NCI-H1417 (cell line): ENCODE measurements around the gene HIVEP2.

Experiments used
- DNase-seq, 3 experiments: peaks; one replicate each; lab custom pipeline; 2025; lab: John Stamatoyannopoulos, UW

Gene HIVEP2

DNA sequence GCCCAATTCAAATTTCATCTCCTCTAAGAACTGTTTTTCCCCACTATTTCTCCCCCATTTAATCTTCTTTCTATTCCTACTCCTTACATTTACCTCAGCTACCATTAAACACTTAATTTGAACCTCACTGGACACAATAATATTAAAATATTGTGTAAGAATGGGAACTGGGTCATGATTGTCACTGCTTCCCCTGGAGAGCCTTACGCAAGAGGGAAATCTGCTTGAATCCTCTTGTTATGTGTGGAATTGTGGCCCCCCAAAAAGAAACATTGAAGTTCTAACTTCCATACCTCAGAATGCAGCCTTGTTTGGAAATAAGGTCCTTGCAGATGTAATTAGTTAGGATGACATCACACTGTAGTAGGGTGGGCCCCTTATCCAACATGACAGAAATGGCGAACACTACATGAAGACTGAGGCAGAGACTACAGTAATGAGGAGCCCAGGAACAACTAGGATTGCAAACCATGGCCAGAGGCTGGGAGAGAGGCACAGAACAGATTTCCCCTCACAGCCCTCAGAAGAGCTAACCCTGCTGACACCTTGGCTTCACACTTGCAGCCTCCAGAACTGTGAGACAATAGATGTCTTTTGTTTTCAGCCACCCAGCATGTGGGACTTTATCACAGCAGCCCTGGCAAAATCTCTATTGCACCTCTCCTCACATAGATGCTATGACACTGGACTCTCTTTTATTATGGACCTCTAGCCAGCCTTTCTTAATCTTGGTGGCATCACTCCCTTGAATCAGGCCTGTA lies 29.9 kb downstream of the HIVEP2 start:
- DNase-seq: no peak

DNA sequence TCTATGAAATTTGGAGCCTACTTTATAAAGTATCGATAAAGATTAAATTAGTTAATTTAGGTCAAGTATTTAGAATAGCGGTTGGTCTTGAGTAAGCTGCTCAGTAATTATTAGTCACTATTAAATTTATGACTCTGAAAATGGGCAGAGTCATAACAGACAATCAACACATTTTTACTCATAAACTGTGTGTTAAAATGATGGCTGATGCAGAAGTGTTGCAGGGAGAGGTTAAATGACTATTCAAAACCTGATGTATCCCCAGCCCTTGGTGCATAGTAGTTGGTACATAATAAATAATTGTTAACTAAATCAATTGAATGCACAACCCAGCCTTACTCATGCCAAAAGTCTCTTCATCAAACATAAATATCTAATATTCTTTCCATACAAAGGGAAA lies 30.6 kb downstream of the HIVEP2 start:
- no peak for DNase-seq

DNA sequence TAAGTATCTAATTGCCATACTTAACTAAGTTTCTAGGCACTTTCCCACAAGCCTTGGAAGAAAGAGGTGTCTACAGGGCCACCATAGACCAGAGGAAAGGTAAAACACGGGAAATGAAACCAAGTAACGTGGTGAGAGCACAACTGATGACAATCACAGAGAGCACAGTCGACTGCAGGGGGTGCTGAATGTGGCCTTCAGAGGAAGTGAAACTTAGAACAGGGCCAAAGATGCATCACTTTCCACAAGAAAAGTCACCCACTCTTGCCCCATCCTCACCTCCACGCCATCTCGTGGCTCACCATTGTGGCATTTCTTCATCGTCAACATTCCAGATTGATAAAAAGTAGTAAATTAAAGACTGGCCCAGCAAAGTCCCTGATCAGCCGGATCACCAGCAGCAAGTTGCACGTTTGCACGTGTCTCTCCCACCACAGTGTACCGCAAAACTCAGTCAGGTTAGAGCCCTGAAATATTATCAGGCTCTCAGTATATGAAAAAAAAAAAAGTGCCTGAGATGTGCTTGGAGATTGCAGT lies 31.4 kb downstream of the HIVEP2 start:
- no peak for DNase-seq

DNA sequence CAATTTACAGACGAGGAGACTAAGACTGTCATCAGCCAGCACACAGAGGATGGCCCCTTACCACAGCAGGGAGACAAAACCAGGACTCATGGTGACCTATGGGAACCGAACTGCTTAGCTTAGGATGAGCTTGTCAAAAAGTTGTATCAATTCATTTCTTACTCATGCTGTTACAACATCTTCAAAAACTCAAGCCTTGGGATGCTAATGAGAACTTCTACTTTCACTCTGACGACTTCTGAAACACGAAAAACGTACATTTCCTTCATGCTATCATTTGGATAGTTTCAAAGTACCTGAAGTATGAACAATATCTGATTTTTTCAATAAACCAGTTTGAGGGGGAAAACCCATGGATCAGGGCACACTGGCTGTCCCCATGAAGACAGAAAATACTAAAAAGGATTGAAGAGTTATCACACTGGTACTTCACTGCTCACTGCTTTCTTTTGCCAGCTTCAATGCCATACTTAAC lies 31.9 kb downstream of the HIVEP2 start:
- no peak for DNase-seq

DNA sequence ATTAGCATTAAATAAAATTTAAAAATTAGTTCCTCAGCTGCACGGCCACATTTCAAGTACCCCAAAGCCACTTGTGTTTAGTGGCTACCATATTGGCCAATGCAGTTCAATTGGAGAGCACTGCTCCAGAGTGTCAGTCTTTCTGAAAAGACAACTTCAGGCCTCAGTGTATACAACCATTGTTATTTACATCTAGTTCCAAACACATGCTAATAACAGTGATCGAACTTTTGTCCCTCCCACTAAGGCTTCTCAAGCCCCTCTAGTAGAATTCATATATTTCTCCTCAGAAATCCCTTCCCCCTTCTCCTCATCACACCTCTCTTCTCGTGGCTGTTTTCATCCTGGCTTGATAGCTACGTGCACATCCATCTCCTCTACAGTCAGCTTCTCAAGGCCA lies 32.9 kb downstream of the HIVEP2 start:
- DNase-seq: no peak

DNA sequence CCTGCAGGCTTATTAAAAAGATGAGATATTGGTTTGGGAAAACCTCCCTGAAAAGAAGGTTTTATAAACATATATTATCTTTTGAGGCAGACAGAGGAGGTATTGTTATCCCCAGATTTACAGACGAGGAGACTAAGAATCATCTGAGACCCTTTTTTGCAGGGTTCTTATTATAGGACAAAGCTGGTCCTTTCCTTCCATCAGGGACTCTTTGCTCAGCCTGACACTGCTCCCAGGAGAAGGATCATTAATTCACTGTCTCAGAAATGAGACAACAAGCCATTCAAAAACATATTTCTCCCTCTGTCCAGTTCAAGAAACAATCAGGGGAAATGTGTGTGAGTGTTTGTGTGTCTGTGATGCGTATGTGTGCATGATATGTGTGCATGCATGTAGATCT lies 33.5 kb downstream of the HIVEP2 start:
- DNase-seq: no peak

DNA sequence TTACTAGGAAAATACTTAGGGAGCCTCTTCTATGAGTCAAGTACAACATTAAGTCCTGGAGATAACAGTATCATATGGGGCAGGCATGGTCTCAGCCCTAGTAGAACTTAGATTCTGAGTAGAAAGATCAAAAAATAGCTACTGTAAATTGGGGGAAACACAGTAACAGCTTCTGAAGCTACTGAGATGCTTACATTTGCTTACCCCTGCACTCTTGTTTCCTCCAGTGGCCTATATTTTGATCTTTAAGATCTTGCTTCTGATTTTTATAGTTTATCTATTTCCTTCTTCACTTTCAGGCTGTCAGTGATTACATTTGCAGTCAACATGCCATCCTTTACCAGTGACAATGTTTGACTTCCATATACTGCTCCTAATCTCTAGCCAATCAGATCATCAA lies 35.3 kb downstream of the HIVEP2 start:
- DNase-seq: no peak

DNA sequence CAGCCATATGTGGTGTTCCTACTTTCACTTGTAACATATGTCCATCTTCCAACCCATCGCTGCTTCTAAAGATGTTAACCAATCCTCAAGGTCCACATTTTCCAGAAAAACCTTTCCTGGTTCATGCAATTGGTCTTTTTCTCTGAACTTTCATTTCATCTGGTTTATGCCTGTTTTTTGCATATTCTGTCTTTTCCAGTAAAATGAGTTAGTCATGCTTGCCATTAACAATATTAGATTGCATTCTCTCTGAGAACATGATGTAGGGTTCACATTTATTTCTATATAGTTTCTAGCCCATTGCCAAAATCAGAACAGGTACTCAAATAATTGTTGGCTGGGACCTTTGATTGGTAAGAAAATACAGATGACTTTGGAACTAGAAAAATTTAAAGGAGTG lies 36.7 kb downstream of the HIVEP2 start:
- DNase-seq: no peak

DNA sequence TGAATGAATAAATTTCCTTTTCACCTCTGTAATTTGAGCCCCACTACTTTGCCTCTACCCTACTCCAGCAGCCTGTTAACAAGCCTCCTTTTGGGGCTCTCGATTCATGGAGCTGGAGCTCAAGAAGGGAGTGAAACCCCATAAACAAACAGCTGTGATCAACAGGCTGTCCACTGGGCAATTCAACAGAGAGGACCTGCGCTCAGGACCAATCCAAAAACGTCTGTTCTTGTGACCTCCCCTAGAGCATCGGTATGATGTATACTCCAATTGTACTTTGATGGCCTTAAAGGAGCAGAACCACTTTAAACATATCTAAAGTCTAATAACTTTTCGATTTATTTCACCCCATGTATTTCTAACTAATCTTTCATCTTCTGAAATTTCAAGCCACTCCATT lies 37.4 kb downstream of the HIVEP2 start:
- DNase-seq: no peak

DNA sequence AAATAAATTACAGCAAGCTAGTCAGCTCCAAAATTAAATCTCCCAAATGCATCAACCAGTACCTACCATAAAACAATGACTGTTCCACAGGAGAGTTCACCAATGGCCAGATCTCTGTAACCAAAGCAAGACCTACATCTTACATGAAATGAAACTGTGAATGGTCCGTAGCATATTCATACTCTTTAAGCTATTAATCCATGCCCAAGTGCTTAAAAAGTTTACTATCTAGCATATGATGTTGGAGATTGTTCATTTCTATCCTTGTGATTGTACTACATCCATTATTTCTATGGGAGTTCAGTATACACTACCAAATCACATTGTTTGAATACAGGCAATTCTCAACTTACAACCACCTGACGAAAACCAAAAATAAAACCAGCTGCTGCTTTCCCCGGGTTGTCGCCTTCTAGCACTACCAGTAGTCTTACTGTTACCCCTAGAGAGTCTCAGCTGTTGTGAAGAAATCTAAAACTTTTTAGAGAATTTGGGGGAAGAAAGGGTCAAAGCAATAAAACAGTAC lies 38.0 kb downstream of the HIVEP2 start:
- DNase-seq: no peak

DNA sequence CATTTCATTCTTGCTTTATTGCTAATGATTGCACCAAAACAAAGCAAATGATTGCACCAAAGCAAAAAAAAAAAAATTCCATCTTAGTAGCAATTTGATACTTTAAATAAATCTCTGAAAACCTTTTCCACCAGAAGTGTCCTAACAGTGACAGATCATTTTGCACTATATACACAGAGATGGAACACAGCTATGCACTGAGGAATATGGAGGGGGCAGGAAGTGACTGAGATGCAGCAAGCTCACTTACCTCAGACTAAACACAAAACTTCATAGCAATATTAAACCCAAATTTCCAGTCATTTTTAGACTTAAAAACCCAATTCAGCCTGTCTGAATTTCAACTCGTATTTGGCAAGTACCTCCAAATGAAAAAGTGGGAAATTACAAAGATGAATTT lies 41.2 kb downstream of the HIVEP2 start:
- DNase-seq: no peak

DNA sequence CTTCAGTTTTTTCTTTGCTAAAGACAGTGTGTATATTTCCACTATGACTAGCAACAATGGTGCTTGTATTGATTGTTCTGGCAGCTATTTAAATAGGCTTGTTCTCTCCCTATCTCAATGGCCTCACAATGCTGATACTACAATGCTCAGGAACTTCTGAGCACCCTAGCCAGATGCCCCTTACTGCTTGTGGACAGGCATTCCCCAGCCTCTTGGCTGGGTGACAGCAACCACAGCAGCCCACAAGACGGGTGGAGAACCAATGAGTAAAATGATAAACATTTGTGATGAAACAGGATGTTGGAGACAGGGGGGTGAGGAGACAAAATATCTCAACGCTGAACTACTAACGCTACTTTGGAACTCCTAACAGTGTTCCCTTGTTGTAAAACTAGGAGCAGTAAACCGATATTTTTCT lies 42.3 kb downstream of the HIVEP2 start:
- no peak for DNase-seq

DNA sequence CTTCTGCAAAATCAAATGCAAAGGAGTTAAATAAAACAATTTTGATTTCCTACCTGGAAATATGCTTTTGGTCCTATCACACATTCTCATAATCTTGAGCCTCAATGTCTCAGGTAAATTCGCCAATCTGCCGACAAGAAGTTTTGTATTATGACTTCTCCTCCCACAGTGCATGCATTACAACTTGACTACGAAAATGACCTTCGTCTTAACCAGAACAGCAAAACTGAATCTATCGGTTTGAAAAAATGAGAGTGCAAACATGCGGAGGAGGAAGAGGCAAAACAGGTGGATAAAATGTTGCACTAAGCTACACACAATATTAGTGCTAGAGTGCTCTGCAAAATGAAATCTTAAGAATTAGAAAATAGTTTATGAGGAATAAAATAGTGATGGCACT lies 43.4 kb downstream of the HIVEP2 start:
- no peak for DNase-seq

DNA sequence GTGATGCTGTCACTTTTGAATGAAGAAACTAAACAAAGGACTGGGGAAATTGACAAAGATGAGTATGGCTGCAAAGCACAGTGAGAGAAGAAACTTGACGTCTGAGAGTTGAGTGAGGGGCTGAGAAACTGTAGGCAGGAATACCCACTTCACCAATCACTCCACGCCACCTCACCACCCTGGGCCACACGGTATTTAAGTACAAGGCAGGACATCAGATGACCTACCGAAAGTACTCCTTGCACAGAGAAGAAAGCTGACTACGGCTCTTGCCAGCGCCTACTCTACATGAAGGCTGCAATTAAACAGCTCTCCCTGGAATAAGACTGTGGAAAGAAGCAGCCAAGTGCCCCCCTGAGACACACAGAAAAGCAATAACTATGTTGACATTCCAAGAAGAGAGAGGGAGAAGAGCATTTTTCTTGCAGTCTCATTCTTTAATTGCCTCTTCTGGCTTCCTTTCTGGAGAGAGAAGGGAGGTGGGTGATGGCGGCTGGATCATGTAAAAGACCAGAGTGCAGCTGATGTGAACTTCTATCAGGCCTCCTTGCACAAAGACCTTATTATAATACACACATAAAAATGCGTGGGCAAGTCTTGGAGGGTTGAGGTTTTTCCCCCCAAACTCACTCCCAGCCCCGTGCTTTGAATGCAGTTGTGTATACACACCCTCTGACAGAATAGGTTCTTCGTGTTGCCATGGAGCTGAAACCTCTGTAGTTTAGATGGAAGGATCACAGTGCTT lies 44.6 kb downstream of the HIVEP2 start:
- DNase-seq: peak in 2 of 3 experiments; percentile 33 to 70

DNA sequence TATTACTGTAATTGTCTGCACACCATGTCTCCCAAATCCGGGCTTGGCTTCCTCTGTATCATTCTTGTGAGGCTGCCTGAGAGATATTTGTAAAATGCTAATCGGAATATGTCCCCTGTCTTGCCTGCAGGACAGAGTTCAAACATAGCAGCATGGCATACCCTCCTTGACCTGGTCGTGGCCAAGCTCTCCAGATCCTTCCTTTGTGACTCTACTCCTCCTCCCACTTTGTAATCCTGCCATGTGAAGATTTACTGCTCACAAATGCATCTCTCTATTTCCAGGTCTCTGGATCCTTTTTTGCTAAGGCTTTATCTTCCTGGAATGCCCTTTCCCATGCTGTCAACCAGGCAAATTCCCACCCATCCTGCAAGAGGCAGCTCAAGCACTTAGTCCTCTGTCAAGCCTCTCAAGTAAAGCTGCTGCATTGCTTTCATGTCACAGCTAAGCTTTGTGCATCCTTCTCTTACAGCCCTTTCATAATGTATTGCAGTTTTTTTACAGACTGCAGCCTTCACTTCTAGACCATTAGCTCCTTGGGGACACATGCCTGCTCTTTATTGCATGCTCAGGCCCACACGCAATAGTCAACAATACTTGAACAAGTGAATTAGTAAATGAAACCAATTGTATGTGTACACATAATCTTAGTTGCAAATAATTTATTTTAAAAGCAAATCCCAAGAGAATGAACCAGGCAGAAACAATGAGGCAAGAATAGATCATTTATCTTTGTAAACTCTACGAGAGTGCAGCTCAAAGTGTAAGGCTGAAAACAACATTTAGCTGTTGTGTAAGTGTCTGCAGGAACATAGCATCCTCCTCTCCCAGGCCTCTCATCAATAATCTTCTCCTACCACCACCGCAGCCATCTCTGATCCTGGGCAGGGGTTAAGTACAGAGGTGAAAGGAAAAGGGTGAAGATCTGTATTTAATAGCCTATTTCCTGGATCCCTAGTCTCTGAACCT lies 45.8 kb downstream of the HIVEP2 start:
- peak in 1 of 3 experiments; percentile 56 for DNase-seq

DNA sequence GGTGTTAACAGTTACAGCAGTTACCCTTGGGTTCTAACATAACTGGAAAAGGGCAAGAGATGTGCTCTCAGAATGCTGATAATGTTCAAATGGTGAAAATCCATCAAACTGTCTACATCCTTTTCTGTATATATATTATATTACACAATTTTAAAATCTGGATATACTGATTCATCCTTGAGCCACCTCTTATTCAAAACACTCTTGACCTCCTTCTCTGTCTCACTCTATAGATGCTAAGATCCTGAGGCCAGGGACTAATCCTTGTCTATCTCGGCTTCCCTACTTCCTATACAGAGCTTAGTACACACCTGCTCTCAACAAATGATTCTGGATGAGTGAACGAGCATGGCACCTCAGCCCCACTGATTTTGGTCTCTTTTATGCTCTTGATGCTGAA lies 47.3 kb downstream of the HIVEP2 start:
- DNase-seq: no peak

DNA sequence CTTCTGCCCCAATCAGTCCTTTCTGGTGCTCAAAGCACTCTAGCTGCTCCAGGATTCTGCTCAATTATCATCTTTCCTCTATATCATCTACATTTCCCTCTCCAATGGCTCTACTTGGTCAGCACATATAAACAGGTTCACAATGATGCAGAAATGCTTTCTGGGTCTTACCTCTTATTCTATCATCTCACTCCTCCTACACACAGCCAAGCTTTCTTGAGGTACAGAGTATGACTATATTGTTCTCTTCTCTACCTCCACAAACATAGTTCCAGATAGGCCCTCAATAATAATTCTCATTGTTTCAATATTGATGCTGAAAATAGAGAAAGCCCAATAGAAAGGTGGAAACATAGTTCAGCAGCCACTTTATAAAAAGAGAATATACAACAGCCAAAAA lies 48.2 kb downstream of the HIVEP2 start:
- DNase-seq: no peak

DNA sequence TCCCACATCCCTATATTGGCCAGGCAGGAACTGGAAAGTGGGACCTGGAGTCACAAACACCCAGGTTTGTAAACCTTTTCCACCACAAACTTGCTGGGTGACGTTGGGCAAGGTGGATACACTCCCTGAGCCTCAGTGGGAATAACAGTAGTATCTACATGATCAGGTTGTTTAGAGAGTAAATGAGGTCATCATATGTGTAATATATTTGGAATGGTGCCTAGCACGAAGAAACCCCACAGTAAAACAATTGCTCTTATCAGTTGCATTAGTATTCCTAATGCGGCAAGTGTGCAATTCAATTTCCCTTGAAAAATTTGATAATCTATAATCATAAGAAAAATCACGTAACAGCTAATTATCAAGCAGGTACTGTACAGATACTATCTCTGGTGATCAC lies 51.9 kb downstream of the HIVEP2 start:
- no peak for DNase-seq

DNA sequence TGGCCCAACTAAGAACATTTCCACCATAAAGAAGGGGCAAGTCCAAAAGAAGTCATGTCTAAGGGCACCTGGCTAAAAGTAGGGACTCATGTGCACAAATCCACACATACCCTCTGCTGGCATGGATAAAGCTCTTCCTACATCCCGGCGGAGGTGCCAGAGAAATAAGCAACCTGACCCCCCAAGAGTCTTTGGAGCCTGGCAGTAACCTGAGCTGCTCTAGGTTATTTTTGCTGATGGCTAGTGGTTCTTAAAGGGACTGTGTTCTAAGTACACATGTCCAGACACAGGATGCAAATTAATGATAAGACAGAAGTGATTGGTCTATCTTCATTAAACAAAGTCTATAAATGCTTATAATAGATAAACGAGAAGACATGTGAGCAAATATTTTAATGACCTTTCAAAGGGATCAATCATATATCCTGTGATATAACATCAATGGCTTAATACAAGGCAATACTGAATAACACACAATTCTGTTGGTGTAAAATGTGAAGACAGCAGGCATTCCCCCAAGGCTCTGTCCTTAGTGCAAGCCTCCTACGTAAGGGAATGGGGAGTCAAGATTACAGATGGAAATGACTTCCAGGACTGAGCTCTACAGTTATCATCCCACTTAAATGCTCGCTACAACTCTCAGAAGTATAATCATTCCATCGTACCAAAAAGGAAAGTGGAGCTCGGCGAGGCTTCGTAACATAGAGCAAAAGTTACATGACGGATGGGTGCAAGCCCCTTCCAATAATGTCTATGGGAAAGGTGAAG lies 52.5 kb downstream of the HIVEP2 start:
- DNase-seq: no peak

DNA sequence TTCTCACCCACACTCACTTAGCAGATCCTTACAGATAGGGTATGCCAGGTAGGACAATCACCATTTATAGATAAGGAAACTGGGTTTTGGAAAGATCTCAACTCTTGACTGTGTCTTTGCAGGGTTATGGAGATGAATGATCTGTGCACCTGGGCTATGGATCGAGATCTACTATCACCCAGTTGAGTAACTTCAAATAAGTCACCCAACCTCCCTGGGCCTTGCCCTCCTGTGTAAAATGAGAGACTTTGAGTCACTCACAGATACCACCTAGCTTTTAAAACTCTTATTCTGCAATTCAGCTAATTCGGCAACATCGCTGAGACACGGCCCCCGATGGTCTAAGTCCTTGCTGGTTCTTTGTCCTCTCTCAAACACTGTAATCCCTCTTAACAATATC lies 53.5 kb downstream of the HIVEP2 start:
- no peak for DNase-seq

DNA sequence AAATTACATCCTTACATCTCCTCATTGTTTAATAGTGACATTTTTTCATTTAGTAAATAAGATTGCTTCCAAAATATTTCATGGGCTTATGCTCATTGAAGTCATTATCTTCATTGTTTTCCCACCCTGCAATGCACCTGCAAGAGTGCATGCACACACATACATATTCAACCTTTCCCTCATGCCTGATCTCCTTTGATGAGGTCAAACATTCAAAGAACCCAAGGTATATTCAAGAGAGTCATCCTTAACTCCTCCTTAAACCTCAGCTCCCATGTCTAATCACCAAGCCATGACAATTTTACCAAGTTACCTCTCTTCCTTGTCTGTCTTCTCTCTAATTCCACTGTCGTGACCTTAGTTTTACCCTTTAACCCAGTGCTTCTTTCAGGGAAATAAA lies 56.5 kb downstream of the HIVEP2 start:
- DNase-seq: no peak
